Measurements from ENCODE around the gene ACTN3.

GRCh38 chr11:66570079-66570849, 23.6 kb downstream of the ACTN3 start:
- no peak for TF ChIP-seq POLR2AphosphoS5 (IDR thresholded peaks at IDR 0.05; ENCODE audit: low read depth)
- no peak for TF ChIP-seq CTCF (conservative IDR thresholded peaks at IDR 0.05; ENCODE audit: low read depth in 2 of 2)
- TF ChIP-seq EZH2phosphoT487 (IDR thresholded peaks at IDR 0.05; ENCODE audit: unreplicated experiment) = no peak
- TF ChIP-seq CREB1 (CRISPR knock-in tag; IDR thresholded peaks at IDR 0.05; ENCODE audit: low read depth) = peak; percentile 32; the same call in 1 of the 2 replicates
- no peak for TF ChIP-seq EZH2 (IDR thresholded peaks at IDR 0.05; ENCODE audit: low read depth, unreplicated experiment)
- no peak for TF ChIP-seq JUNB (IDR thresholded peaks at IDR 0.05; ENCODE audit: unreplicated experiment)
- TF ChIP-seq REST (IDR thresholded peaks at IDR 0.05; ENCODE audit: unreplicated experiment) = no peak
- no peak for TF ChIP-seq ETS1 (IDR thresholded peaks at IDR 0.05)
- TF ChIP-seq STAT1 (IDR thresholded peaks at IDR 0.05; ENCODE audit: unreplicated experiment) = no peak
- no peak for TF ChIP-seq ZNF331 (CRISPR knock-in tag; IDR thresholded peaks at IDR 0.05; ENCODE audit: low read depth)
- TF ChIP-seq ZNF114 (CRISPR knock-in tag; IDR thresholded peaks at IDR 0.05) = no peak

Measured in GM23338 (cell line).